Stimulated activated CD4-positive, alpha-beta T cell treated with anti-CD3 and anti-CD28 coated beads, Interleukin-1b, Interleukin-23, amount 100 ng/mL, for 48 hours (primary cell): Measurements from ENCODE around the gene TIMELESS.
"Not testable (repeated sequence)": the region's sequence is repeated elsewhere in the genome, so short reads cannot be mapped to it uniquely, and the experiment has no call there.

ENCODE experiments used
- DNase-seq: peaks from one replicate; pipeline ENCODE4 v3.0.0-alpha.2; 2020

The TIMELESS gene

DNA sequence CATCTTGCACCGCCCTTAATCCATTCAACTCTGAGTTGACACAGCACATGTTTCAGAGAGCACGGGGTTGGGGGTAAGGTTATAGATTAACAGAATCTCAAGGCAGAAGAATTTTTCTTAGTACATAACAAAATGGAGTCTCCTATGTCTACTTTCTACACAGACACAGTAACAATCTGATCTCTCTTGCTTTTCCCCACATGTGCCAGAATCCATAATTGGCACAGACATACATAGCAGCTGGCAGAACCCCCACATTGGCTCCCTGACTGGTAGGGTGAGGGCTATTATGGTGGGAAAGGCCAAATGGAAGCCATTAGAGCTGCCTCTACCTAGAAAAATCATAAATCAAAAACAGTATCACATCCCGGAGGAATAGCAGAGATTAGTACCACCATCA, 48.1 kb downstream of the TIMELESS start:
- not testable (repeated sequence) for DNase-seq

DNA sequence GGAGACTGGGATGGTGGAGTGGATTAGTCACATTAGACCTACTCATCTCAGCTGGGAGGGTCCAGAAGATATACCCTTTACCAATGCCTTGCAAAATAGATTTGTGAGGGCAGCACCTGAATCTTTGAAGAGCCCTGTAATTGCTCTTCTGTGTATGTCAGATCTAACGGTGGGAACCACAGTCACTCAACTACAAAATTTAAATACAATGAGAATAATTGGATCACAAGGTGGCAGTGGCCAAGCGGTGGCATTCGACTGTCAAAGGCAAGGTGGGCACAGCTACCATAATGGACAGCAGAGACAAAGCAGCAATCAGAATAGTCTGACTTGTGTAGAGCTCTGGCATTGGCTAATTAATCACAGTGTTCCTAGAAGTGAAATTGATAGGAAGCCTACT, 49.8 kb downstream of the TIMELESS start:
- DNase-seq, result not testable (repeated sequence)

GRCh38 chr12:56398324-56398723, 50.9 kb downstream of the TIMELESS start:
- no peak for DNase-seq

DNA sequence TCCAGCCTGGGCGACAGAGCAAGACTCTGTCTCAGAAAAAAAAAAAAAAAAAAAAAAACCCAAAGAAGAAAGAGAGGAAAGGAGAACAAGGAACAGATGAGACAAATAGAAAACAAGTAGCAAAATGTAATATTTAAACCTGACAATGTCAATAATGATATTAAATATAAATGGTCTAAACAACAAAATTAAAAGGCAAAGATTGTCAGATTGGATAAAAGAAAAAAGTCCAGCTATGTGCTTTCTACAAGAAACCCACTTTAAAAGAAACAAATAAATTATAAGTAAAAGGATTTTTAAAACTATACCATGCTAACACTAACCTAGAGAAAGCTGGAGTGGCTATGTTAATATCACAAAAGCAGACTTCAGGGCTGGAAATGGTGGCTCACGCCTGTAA, 56.9 kb downstream of the TIMELESS start:
- no peak for DNase-seq

- no peak for DNase-seq
These were observed 57.5 kb downstream of the TIMELESS start for GRCh38 chr12:56391721-56392120.

- no peak for DNase-seq
These were observed 59.8 kb downstream of the TIMELESS start for GRCh38 chr12:56389412-56389811.

GRCh38 chr12:56387152-56387736, 62.0 kb downstream of the TIMELESS start:
- no peak for DNase-seq

DNA sequence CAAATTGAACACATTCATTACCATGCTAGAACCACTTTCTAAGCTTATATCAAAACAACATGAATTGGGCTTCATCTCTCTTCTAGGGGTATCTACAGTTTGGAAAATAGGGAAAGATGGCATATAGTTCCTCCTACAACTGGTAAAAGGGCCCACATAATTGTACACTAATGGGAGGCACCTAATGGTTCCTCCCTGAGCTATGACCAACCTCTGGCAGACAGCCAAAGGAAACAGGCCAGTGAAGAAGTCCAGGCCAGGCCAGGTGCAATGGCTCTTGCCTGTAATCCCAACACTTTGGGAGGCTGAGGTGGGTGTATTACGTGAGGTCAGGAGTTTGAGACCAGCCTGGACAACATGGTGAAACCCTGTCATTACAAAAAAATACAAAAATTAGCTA, 63.4 kb downstream of the TIMELESS start:
- no peak for DNase-seq

DNA sequence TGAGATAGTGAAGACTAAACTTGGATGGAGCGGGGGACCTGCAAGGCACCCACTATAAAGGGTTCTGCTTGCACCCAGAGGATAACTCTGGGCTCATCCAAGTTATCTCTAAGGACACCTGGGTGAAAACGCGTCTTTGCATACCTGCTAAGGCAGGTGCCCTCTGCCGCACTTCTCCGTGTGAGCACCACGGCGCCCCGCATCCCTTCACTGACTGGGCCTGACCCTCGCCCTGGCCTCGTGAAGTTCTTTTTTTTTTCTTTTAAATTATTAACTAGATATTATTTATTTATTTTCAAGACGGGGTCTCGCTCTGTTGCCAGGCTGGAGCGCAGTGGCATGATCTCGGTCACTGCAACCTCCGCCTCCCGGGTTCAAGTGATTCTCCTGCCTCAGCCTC, 66.6 kb downstream of the TIMELESS start:
- DNase-seq, result no peak

- no peak for DNase-seq
These were observed 71.3 kb downstream of the TIMELESS start for GRCh38 chr12:56377989-56378316.

- DNase-seq, result peak; percentile 10
These were observed 71.8 kb downstream of the TIMELESS start for GRCh38 chr12:56377310-56377988.

GRCh38 chr12:56375598-56376434, 73.4 kb downstream of the TIMELESS start:
- DNase-seq, result no peak

DNA sequence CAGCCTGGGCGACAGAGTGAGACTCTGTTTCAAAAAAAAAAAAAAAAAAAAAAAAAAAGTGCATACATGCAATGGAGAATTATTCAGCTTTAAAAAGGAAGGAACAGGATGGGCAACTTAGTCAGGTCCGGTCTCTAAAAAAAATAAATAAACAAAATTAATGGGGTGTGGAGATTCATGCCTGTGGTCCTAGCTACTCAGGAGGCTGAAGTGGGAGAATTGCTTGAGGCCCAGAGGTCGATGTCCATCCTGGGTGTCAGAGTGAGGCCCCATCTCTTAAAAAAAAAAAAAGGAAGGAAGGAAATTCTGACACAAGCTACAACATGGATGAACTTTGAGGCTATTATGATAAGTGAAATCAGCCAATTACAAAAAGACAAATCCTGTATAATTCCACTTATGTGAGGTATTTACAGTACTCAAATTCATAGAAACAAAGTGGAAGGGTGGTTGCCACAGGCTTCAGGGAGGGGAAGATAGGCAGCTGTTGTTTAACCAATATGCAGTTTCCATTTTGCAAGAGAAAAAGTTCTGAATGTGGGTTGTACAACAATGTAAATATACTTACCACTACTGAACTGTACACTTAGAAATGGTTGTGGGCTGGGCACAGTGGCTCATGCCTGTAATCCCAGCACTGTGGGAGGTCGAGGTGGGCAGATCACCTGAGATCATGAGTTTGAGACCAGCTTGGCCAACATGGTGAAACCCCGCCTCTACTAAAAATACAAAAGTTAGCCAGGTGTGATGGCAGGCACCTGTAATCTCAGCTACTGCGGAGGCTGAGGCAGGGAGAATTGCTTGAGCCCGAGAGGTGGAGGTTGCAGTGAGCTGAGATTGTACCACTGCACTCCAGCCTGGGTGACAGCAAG, 74.3 kb downstream of the TIMELESS start:
- DNase-seq, result no peak

GRCh38 chr12:56373515-56373914, 75.7 kb downstream of the TIMELESS start:
- no peak for DNase-seq

DNA sequence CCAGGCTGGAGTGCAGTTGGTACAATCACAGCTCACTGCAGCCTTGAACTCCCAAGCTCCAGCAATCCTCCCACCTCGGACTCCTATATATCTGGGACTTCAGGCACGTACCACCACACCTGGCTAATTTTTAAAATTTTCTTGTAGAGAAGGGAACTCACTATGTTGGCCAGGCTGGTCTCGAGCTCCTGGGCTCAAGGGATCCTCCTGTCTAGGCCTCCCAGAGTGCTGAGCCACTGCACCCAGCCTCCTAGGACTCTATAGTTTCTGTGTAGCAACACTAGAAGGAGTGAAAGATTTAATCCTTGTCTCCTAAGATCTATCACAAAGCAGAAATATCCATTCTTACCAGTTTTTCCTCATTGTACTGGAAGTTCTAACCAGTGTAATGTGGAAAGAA, 82.3 kb downstream of the TIMELESS start:
- DNase-seq, result no peak
